ENCODE data around the gene HBS1L.

DNA sequence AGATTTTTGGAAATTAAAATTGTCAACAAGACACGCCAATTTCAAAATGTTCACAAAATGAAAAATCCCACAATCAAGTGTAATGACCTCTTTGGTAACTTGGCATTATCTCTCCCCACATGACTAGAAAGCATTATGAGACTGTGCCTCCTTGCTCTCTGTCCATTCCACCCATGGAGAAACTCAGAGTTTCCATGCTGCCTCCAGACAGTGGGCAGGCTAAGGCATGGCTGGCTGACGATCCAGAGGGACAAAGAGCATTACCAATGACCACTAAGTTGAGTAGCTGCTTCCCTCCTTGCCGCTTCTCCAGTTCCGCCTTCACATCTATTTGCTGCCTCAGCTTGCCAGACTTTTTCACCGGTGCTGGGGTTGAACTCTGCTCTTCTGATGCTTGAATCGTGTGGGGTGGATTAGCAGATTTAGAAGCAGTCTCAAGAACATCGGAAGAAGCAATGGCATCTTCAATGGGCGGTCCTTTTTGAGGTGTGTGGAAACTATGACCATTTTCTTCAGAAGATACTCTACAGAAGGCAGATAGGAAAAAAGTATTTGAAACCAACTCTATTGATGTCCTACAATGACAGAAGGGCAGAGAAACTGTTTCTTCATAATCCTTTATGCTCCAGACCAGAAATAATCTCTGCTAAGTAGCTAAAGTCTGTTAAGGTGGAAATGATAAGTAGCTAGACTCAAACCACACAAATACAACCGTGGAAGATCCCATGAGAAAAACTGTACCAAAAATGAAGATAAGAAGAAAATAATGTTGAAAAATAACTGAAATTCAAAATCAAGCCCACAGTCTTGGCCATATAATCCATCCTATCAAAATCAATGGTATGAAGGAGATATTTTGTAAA lies 57.3 kb downstream of the HBS1L start:
- TF ChIP-seq POLR2A (IDR thresholded peaks at IDR 0.05) (no peak), CTCF (IDR thresholded peaks at IDR 0.05) (no peak)
